SHP77 treated with DMSO at 0.1 percent for 48 hours (cell line): ENCODE results near the gene TF.

Experiments
- DNase-seq: peaks from one replicate; lab custom pipeline; 2025; lab: John Stamatoyannopoulos, UW

TF gene

GRCh38 chr3:133747907-133748639 is 1.9 kb downstream of the TF start:
- DNase-seq, result no peak

- DNase-seq, result no peak
Measured at GRCh38 chr3:133749427-133750258, 3.5 kb downstream of the TF start.

GRCh38 chr3:133750259-133750656 is 4.1 kb downstream of the TF start:
- DNase-seq, result no peak

GRCh38 chr3:133753107-133753778 is 7.0 kb downstream of the TF start:
- no peak for DNase-seq

- DNase-seq, result no peak
Measured at GRCh38 chr3:133753779-133754164, 7.6 kb downstream of the TF start.

- DNase-seq, result no peak
Measured at GRCh38 chr3:133754455-133754854, 8.3 kb downstream of the TF start.

- no peak for DNase-seq
Measured at GRCh38 chr3:133754973-133755828, 9.0 kb downstream of the TF start.

- no peak for DNase-seq
Measured at GRCh38 chr3:133756716-133757694, 10.8 kb downstream of the TF start.

- DNase-seq, result no peak
Measured at GRCh38 chr3:133757701-133758567, 11.7 kb downstream of the TF start.

- DNase-seq, result no peak
Measured at GRCh38 chr3:133758568-133758928, 12.4 kb downstream of the TF start.

- no peak for DNase-seq
Measured at GRCh38 chr3:133758964-133759739, 13.0 kb downstream of the TF start.

- DNase-seq, result no peak
Measured at GRCh38 chr3:133759740-133760305, 13.6 kb downstream of the TF start.

GRCh38 chr3:133760916-133761315 is 14.7 kb downstream of the TF start:
- DNase-seq, result no peak

- DNase-seq, result no peak
Measured at GRCh38 chr3:133761605-133762484, 15.7 kb downstream of the TF start.

- no peak for DNase-seq
Measured at GRCh38 chr3:133762539-133762938, 16.3 kb downstream of the TF start.

GRCh38 chr3:133763797-133764683 is 17.8 kb downstream of the TF start:
- DNase-seq, result no peak

- no peak for DNase-seq
Measured at GRCh38 chr3:133765256-133765655, 19.1 kb downstream of the TF start.
